Measurements from ENCODE around the gene TSPO. TPM values are rescaled to one million over a fixed set of nuclear protein-coding genes. Genes with fewer than 3 reads are reported as not detected.
A peak's percentile ranks its signal among the peaks of the same experiment; 100 is the strongest.

The TSPO gene
- total RNA-seq, 1 donor from 2014 or later: 435 TPM

DNA sequence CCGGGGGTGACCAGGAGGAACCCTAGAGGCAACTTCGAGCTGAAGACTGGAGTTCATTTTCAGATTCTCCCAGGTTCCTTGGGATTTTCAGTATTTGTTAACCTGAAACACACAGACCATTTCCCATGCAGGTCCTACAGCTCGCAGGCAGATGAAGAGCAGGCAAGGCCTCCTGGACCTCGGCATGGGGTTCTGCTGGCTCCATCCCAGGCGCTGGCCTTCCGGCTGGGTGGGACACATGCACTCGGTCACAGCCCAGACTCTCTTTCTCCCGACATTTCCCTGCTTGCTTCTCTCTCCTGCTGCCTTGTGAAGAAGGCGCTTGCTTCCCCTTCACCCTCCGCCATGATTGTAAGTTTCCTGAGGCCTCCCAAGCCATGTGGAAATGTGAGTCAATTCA is 51.0 kb downstream of the TSPO start:
- ATAC-seq: no peak

DNA sequence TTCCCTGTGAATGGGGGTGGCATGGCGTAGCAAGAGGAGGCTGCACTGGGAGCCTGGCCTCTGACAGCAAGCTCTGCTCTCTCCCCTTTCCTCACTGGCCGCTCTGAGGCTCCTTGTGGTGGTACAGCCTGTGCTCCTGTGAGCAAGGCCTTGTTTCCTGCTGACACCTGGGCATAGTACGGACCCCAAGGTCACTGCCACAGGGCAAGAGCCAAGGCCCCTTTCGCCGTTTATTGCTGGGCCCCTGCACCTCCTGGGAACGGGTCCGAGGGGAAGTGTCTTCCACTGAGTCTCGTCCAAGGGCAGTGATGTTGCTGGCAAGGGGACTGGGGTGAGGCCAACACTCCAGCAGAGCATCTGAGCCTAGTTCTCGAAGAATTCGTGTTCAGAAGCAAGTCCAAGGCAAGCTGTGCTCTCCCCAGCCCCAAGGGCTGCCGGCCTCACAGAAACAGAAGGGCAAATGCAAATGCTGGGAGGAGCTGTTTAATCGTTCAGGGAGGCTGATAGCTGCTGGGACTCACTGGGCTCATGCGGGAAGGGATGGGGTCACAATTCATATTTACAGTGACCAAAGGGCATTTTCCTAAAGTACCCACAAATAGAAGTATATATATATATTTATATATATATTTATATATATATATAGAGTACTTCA is 51.5 kb downstream of the TSPO start:
- no peak for ATAC-seq

DNA sequence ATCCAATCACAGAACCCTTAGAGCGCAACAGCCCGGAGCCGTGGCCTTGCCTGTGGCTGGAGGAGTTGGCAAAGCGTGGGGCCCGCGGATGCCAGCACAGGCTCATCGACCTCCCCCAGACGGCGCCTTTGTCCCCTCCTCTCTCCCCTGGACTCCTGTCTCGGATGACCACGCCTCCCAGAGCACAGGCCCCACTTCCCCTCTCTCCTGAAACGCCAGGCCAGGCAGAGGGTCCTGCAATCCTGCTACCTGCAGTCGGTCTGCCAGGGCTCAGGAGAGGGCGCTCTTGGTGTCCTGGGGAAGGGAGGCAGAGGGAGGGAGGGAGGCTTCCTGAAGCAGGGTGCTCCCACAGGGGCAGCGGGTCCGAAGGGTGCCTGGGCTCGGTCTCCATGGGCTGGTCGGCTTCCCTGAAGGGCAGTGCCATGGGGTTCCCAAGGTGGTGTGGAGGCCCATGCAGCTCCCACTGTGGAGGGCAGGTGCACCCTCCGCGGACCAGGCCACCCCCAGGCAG is 52.2 kb downstream of the TSPO start:
- no peak for ATAC-seq

DNA sequence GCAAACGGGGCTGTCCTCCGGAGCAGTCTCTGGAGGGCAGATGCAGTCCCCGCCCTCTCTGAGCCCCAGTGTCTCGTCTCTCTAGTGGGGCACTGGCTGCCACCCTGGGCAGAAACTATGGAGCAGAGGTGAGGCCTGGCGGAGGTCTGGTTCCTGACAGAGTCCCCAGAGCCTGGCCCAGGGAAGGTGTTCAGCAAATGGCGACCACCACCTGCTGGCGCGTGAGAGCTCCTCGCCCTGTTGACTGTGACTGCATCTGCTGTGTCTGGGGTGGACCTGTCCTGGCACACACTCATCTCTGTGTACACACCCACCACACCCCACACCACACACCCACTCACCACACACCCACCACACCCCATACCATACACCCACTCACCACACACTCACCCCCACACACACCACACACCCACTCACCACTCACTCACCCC is 53.9 kb downstream of the TSPO start:
- peak; percentile 23 for ATAC-seq

DNA sequence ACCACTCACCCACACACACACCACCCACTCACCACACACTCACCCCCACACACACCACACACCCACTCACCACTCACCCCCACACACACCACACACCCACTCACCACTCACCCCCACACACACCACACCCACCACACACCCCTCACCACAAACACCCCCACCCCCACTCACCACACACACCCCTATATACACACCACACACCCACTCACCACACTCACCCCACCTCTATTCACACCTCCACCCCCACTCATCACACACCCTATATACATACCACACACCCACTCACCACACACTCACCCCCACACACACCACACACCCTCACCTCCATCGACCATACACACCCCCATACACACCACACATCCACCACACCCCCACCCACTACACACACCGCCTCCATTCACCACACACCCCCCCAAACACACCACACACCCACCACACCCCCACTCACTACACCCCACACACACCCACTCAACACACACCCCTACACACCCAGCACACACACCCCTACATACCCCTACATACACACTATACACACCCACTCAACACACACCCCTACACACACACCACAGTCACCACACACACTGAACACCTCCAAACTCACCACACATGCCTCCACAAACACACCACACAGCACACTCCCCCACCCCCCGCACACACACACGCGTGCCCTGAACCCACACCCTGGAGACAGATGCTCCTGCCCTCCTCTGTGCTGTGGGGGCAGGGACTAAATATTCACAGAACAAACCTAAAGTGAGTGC is 54.6 kb downstream of the TSPO start:
- ATAC-seq: no peak

DNA sequence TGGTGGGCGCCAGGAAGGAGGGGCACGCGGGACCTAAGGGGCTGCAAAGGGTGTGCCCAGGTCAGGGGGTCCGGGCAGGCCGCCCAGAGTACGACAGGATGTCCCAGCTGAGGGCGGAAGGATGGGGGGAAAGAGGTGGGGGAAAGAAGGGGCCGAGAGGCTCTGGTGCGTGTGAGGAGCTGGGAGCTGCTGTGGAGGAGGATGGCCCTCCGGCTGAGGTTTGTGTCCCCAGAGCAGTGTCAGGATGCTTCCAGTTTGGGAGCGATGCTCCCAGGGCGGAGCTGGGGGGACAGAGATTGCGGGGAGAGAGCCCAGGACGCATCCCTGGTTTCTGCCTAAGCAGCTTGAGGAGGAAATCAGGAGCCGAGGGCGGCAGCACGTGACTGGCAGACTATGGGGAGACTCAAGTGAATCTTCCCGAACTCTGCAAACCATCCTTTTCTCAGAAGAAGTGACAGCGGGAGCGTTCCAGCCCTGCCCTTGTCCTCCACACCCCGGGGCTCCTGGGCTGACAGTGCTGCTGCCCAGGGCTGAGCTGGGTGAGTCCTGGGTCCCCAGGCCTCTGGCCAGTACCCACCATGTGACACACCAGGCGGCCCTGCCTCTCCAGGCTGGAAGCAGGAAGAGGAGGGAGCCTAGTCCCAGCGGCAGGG is 55.3 kb downstream of the TSPO start:
- ATAC-seq: no peak

DNA sequence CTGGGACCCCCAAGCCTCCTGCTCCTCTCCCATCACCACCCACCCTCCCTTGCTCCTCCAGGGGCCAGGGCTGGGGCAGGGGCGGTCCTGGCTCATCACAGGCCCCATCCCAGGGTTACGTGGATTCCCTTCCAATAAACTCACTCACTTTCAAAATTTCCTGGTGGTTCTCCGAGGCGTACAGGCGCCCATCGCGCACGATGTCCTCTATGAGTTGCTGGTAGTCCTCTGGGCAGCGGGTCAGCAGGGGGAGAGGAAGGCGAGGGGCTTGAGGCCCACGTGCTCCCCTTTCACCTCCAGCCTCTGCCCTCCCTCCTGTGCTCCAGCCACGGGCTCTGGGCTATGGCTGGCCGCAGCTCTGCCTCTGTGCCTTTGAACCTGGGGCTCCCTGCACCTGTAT is 56.0 kb downstream of the TSPO start:
- ATAC-seq: no peak

DNA sequence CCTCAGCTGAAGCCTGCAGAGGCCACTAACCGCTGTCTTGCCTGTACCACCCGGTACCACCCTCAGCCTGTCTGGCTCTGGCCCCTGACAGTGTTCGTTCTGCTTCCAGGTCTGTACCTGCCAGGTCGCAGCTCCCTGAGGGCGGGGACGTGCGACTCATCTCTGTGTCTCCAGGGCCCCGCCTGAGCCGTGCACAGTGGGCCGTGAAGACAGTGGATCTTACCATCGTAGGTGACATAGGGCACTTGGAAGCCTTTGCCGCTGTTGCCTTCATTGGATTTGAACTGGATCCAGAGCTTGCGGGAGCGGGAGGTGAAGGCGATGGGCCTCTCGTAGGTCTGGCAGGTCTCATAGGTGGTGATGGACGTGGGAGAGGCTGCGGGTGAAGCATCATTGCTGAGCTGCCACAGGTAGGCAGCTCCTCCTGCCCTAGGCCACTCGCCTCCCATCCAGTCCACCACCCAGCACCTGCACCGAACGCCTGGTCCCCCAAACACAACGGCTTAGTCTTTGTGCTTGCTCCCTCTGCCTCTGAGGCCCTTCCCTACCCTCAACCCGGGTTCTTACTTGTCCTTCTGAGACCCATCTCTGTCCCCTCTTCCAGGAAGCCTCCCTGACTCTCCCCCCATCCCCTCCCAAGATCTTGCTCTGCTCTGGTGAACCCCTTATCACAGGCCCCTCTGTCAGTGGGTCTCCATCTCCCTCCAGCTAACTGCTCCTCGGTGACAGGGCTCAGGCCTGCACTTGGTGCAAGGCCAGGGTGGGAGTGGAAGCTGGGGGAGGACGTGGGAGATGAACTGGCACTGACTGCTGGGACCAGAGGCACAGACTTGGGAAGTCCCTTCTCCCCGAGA is 56.7 kb downstream of the TSPO start:
- ATAC-seq: no peak

DNA sequence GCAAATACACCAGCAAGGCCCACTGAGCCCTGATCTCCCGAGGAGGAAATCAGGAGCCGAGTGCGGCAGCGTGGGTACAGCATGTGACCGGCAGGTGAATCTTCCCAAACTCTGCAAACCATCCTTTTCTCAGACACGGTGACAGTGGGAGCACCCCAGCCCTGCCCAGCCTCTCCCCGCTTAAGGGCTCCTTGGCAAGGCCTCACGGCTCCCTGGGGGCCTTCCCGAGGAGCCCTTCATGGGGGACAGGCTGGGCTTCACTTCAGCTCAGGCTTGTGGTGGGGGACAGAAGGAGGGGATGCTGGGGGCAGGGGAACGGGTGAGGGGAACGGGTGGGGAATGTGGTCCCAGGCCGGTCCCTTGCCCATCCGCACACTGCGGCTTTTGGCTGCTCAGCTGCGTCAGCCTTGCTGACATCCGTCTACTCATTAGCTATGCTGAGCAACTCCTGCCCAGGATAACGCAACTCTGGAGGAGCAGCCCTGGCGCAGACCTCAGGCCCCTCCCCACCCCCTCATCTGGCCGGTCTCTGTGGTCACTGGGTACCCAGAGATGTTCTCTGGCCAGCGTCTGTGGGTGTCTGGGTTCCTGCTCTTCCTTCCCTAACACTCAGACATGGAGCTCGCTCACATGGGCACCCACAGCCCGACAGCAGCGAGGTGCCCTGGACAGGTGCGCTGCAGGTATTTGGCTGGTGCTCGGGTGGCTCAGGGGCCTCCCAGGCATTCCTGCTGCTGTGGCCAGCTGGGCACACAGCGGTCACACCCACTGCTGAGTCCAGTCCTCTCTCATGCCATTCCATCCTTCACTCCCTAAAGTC is 57.6 kb downstream of the TSPO start:
- ATAC-seq: no peak

DNA sequence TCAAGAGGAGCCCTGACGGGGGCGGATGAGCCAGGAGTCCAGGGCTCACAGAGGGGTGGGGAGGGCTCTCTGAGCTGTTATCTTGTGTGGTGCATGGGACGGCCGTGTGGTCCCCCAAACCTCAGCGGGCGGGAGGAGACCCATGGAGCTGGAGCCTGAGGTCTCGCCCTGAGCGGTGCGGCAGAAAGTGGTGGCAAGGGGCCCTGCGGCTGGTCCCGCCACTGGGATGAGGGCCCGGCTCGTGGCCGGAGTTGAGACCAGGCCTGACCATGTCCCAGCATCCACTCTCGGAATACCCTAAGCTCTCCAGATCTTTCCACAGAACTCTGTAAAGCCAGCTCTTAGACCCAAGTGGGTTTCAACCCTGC is 58.1 kb downstream of the TSPO start:
- no peak for ATAC-seq

DNA sequence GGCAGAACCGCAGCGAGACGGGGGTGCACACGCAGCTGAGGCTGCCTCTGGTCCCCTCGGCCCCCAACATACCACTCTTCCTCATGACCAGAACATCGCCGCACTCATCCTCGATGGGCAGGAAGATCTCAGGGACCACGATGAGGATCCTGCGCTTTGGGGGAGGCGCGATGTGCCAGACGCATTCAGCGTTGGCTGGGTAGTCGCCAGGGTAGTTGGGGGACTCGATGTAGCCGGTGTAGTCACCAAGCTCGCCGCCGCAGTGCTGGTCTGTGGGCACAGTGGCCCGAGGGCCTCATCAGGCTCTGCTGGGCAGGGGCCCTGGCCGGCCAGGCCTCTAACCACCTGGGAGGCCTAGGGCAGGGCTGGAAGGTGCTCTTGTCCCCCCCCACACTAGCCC is 58.6 kb downstream of the TSPO start:
- ATAC-seq: no peak

DNA sequence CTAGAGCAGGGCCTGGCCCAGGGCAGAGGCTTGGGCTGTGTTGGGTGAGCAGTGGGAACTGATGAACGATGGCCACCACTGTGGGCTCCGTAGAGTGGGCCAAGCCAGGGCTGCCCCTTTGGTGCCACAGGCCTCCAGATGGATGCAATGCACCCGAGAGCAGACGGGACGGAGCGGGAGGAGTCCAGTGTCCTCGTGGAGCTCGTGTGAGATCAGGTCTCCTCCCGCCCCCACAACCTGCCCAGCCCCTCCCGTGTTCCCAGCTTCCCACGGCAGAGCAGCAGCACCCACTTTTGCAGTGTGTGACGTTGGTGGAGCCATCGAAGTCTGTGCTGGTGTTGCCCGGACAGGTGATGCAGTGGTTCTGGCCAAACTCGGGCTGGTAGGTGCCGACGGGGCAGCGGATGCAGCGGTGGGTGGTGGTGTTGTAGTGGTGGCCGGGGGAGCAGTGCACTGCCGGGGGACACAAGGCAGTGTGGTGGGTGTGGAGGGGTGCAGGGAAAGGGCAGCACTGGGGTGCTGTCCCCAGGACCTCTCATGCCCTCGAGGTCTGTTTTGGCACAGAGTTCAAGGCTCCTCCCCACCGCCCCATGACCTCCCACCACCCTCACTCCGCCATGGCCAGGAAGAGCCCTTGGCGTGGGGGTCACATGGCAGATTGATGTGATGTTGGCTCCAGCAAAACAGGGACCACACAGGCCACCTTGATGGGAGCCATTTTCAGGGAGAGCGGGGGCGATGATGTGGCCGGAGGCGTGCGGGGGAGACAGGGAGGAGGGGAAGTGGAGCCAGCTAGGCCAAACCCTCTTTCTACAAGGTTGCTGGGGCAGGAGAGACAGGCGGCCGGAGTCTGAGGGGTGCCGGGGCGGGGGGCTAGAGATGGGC is 59.5 kb downstream of the TSPO start:
- no peak for ATAC-seq

DNA sequence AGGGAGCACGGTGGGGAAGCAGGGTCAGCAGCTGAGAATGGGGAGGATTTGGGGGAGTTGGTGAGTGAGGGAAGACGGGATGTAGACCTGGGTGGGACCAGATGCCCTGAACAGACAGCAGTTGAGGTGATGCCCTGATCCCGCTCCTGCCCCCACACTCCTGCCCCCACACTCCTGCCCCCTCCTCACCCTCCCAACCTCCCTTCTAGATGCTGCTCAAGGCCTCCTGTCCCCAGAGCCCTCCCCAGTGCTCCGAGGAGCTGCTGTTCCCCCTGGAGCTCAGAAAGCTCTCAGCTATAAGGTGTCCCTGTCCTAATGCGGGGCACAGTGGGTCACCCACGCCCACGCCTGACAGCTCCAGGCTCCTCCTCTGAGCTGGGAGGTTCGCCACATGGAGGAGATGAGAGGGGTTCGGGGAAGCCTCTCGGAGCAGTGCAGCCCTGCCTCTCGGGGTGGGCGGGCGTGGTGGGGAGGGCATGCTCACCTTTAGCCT is 60.6 kb downstream of the TSPO start:
- no peak for ATAC-seq

DNA sequence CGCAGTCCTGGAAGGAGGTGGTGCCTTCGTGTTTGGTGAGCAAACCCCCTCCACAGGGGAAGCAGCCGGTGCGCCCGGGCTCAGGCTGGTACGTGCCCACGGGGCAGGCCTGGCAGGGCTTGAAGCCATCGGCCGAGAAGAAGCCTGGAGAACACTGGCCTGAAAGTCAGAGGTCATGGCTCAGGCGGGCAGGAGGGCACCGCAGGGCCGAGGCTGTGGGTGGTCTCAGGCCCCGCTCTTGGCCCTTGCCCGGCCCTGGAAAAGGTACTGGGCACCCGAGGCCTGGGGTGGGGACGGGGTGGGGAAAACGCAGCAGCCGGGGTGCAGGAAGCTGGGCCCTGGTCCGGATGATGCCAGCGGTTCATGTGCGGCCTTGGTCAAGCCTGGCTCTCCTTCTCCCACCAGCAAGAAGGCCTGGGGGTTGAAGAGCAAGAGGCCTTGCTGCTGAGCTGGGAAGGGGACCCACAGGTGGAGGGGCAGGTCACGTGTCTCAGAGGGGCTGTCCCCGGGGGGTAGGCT is 61.1 kb downstream of the TSPO start:
- ATAC-seq: no peak

Other genes with a start within 250 kb of the TSPO start
- gene PACSIN2, start 136.4 kb upstream of the TSPO start, total RNA-seq: 29.7 TPM
- gene TTLL1, start 62.2 kb upstream of the TSPO start, total RNA-seq: 4.7 TPM
- 22.9 TPM for gene BIK, start 40.8 kb upstream of the TSPO start, total RNA-seq
- gene MCAT, start 8.2 kb upstream of the TSPO start, total RNA-seq: 14.9 TPM
- gene TTLL12, start 35.6 kb downstream of the TSPO start, total RNA-seq: 120 TPM
- gene SCUBE1, start 191.8 kb downstream of the TSPO start, total RNA-seq: 0.80 TPM

Measured in esophagus mucosa (tissue), 1 donor.